HUES64 (cell line): Measurements from ENCODE around the gene SH3TC1.

Experiments
- H3K27ac ChIP-seq: 2 replicates; pipeline ENCODE4 v1.7.0; 2013; ENCODE audit warnings: low read depth, low read length, inconsistent platforms
- H3K27me3 ChIP-seq: 2 replicates; pipeline ENCODE4 v1.6.1; 2013; ENCODE audit warnings: mild to moderate bottlenecking, low read length; ENCODE audit not compliant: insufficient read depth
- H3K36me3 ChIP-seq: 2 replicates; pipeline ENCODE4 v1.6.1; 2013; ENCODE audit warnings: mild to moderate bottlenecking, low read length; ENCODE audit not compliant: insufficient read depth
- H3K4me1 ChIP-seq: 2 replicates; pipeline ENCODE4 v1.6.1; 2013; ENCODE audit warnings: mild to moderate bottlenecking, low read length, moderate library complexity; ENCODE audit not compliant: insufficient read depth
- H3K4me3 ChIP-seq: 2 replicates; pipeline ENCODE4 v1.5.1; 2013; ENCODE audit warnings: mild to moderate bottlenecking, low read length, moderate library complexity
- H3K9ac ChIP-seq: 2 replicates; pipeline ENCODE4 v1.6.1; 2013; ENCODE audit warnings: mild to moderate bottlenecking, low read depth, low read length
- H3K9me3 ChIP-seq: 2 replicates; pipeline ENCODE4 v1.6.1; 2013; ENCODE audit warnings: low read depth, low read length; ENCODE audit not compliant: insufficient read depth
- WGBS: fragments of 150-250, 120-280 bp; methylation state at CpG from one replicate; pipeline ENCODE4 v1.1.7; 2013; ENCODE audit warnings: missing lambda C conversion rate; 5-methylcytosine and 5-hydroxymethylcytosine counted together

The SH3TC1 gene

GRCh38 chr4:8264106-8264505 is 65.0 kb downstream of the SH3TC1 start:
- no peaks in the 10 kb centered on the region for H3K36me3 ChIP-seq
- H3K4me1 ChIP-seq: no peaks in the 10 kb centered on the region
- H3K27ac ChIP-seq: no peak overlapping the region
- 91% methylated on average over 14 of the region's 14 CpGs for WGBS
- no peak overlapping the region for H3K4me3 ChIP-seq
- H3K27me3 ChIP-seq: peaks cover 11% of the 10 kb centered on the region
- H3K9me3 ChIP-seq: no peaks in the 10 kb centered on the region
- no peak overlapping the region for H3K9ac ChIP-seq

GRCh38 chr4:8265171-8265929 is 66.3 kb downstream of the SH3TC1 start:
- Histone ChIP-seq H3K4me3 (no peak overlapping the region), H3K9ac (no peak overlapping the region)

GRCh38 chr4:8266088-8266487 is 67.0 kb downstream of the SH3TC1 start:
- 86% methylated on average over 6 of the region's 6 CpGs for WGBS
- H3K9me3 ChIP-seq: no peaks in the 10 kb centered on the region
- no peaks in the 10 kb centered on the region for H3K4me1 ChIP-seq
- no peaks in the 10 kb centered on the region for H3K36me3 ChIP-seq
- peaks cover 30% of the 10 kb centered on the region for H3K27me3 ChIP-seq
- no peak overlapping the region for H3K9ac ChIP-seq
- H3K27ac ChIP-seq: no peak overlapping the region
- H3K4me3 ChIP-seq: no peak overlapping the region

More at GRCh38 chr4:8265171-8265929, 66.3 kb downstream of the SH3TC1 start:
- Histone ChIP-seq H3K27ac (no peak overlapping the region), H3K36me3 (no peaks in the 10 kb centered on the region), H3K4me1 (no peaks in the 10 kb centered on the region), H3K9me3 (no peaks in the 10 kb centered on the region), H3K27me3 (peaks cover 23% of the 10 kb centered on the region)
- 87% methylated on average over 20 of the region's 20 CpGs for WGBS

GRCh38 chr4:8266508-8266907 is 67.4 kb downstream of the SH3TC1 start:
- 83% methylated on average over 7 of the region's 8 CpGs for WGBS
- Histone ChIP-seq H3K9ac (no peak overlapping the region), H3K4me1 (no peaks in the 10 kb centered on the region), H3K4me3 (no peak overlapping the region), H3K27ac (no peak overlapping the region), H3K27me3 (peaks cover 35% of the 10 kb centered on the region), H3K9me3 (no peaks in the 10 kb centered on the region), H3K36me3 (no peaks in the 10 kb centered on the region)

GRCh38 chr4:8267077-8267476 is 68.0 kb downstream of the SH3TC1 start:
- Histone ChIP-seq H3K36me3 (no peaks in the 10 kb centered on the region), H3K4me3 (no peak overlapping the region), H3K27ac (no peak overlapping the region), H3K9ac (no peak overlapping the region), H3K4me1 (no peaks in the 10 kb centered on the region), H3K27me3 (peaks cover 40% of the 10 kb centered on the region), H3K9me3 (no peaks in the 10 kb centered on the region)
- WGBS: 73% methylated on average over 13 of the region's 13 CpGs

GRCh38 chr4:8268211-8268610 is 69.1 kb downstream of the SH3TC1 start:
- 94% methylated on average over 7 of the region's 7 CpGs for WGBS
- Histone ChIP-seq H3K9ac (no peak overlapping the region), H3K4me1 (no peaks in the 10 kb centered on the region), H3K4me3 (no peak overlapping the region), H3K27ac (no peak overlapping the region), H3K36me3 (no peaks in the 10 kb centered on the region), H3K9me3 (no peaks in the 10 kb centered on the region), H3K27me3 (peaks cover 47% of the 10 kb centered on the region)

- H3K4me1 ChIP-seq: no peaks in the 10 kb centered on the region
- H3K36me3 ChIP-seq: no peaks in the 10 kb centered on the region
- 78% methylated on average over 25 of the region's 25 CpGs for WGBS
- H3K27me3 ChIP-seq: peaks cover 43% of the 10 kb centered on the region
- no peak overlapping the region for H3K9ac ChIP-seq
- no peak overlapping the region for H3K27ac ChIP-seq
- H3K9me3 ChIP-seq: no peaks in the 10 kb centered on the region
- H3K4me3 ChIP-seq: peak overlapping the region; percentile 59; the same call in 1 of the 2 replicates
Measured at GRCh38 chr4:8268901-8269534, 69.9 kb downstream of the SH3TC1 start.

- peak within 1 kb of the TSS; percentile 59 for H3K4me3 ChIP-seq
- peaks cover 43% of the 10 kb centered on the region for H3K27me3 ChIP-seq
- H3K27ac ChIP-seq: no peak within 1 kb of the TSS
- H3K36me3 ChIP-seq: no peaks in the 10 kb centered on the region
- WGBS: 3% methylated on average over 111 of the region's 111 CpGs
- no peaks in the 10 kb centered on the region for H3K9me3 ChIP-seq
- peak within 1 kb of the TSS; percentile 57 for H3K9ac ChIP-seq
- H3K4me1 ChIP-seq: no peaks in the 10 kb centered on the region
Measured at GRCh38 chr4:8269535-8270417, 70.7 kb downstream of the SH3TC1 start, which contains the start of gene HTRA3. HTRA3 (plus strand) TSS chr4:8269754; CDS start chr4:8269969, 215 bp downstream.

- H3K9ac ChIP-seq: no peak overlapping the region
- H3K4me1 ChIP-seq: no peaks in the 10 kb centered on the region
- no peak overlapping the region for H3K27ac ChIP-seq
- no peaks in the 10 kb centered on the region for H3K36me3 ChIP-seq
- H3K27me3 ChIP-seq: peaks cover 43% of the 10 kb centered on the region
- WGBS: 59% methylated on average over 11 of the region's 11 CpGs
- peak overlapping the region; percentile 59 for H3K4me3 ChIP-seq
- no peaks in the 10 kb centered on the region for H3K9me3 ChIP-seq
Measured at GRCh38 chr4:8270418-8270771, 71.3 kb downstream of the SH3TC1 start.

- H3K9ac ChIP-seq: no peak overlapping the region
- no peak overlapping the region for H3K27ac ChIP-seq
- no peaks in the 10 kb centered on the region for H3K36me3 ChIP-seq
- no peaks in the 10 kb centered on the region for H3K9me3 ChIP-seq
- 85% methylated on average over 27 of the region's 27 CpGs for WGBS
- no peaks in the 10 kb centered on the region for H3K4me1 ChIP-seq
- H3K27me3 ChIP-seq: peaks cover 43% of the 10 kb centered on the region
- no peak overlapping the region for H3K4me3 ChIP-seq
Measured at GRCh38 chr4:8270912-8271815, 72.1 kb downstream of the SH3TC1 start.
